ENCODE results near the gene HOXA5. TPM values are rescaled to one million over a fixed set of nuclear protein-coding genes. Genes with fewer than 3 reads are reported as not detected.

Gene HOXA5
- total and polyA plus RNA-seq, 2 donors, result 0.24 to 0.43 TPM

DNA sequence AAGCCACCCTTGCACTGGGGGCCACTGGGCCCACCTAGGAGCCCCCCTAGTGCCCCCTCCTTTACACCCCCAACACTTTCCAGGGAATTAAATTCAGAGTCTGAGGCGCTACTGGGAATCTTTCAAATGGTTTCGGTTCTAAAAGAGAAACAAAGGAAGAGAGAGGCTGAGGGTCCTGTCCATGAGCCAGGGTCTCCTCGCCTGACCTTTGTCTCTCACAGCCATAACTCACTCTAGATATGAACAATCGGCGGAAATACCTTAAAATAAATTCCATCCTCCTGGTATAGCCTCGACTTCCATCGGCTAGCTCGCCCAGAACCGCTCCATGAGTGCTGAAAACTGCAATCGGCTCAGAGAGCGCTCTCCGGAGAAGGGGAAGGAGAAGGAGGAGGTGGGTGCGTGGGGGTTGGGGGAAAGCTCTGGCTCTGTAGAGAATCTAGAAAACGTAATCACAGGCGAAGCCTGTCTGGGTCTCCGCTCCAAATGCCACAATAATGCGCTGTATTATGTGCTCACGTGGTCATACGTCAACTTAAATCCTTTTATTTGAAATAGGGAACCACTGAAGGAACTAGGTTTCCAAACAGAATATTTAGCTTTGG lies 25.5 kb downstream of the HOXA5 start:
- no peaks in the 10 kb centered on the region for H3K9me3 ChIP-seq (ENCODE audit: control insufficient read depth in 2 of 2, insufficient read depth in 1 of 2, low read length in 1 of 2)
- H3K4me3 ChIP-seq (ENCODE audit: low read length in 2 of 2), result peak overlapping the region in 1 of 2 donors; percentile 27
- H3K36me3 ChIP-seq (ENCODE audit: control insufficient read depth in 2 of 2, insufficient read depth in 2 of 2, low read length in 1 of 2), result no peaks in the 10 kb centered on the region
- 90% methylated on average over 19 of the region's 19 CpGs for WGBS
- H3K27ac ChIP-seq (ENCODE audit: low read depth in 1 of 2, low read length in 1 of 2), result peak overlapping the region in 1 of 2 donors; percentile 71
- H3K27me3 ChIP-seq (ENCODE audit: control insufficient read depth in 2 of 2, insufficient read depth in 1 of 2, low read length in 1 of 2), result peaks cover 0 to 54% of the 10 kb centered on the region in 2 donors
- H3K4me1 ChIP-seq (ENCODE audit: control insufficient read depth in 2 of 2, insufficient read depth in 2 of 2, low read length in 2 of 2), result peaks cover 0 to 4% of the 10 kb centered on the region in 2 donors
- DNase-seq (ENCODE audit: low read depth in 6 of 9, low spot score in 9 of 9), result no peak

DNA sequence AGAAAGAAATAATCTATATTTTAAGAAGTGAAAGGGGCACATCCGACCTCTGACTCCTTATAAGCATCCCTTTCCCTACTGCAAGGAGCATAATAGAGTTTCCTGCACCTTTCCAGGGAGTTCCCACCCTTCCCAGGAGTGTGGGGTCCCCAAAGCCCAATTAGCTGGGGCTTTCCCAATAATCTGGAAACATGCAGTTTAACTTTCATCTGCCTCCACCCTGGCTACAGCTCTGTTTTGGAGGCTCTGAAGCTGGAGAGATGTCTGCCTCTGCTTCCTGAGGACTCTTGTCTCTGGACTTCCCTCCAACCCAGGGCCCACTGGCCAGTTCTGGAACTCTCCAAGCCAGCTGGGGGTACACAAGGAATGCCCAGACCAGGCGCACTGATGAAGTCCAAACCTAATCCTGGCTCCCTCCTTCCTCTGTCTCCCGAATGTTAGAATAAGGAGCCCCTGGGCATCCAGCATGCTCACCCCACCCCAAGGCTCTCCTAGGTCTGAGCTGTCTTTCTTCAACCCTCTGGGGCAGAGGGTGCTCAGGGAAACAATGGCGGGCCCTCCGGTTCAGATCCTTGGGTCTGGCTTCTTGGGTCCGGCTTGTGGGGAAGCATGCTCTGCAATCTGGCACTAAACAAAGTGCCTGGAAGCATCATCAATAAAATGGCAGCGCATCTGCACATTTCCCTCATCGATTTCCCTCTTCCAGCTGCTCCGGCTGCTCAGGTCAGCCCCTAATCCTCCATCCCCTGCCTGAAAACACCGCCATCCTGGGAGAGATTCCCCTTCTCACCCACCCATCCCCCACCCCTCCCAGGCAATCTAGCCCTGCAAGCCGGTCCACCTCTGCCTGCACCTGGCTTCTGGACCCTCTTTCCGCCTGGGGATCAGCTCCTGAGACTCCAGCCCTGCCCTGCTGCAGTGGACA lies 26.3 kb downstream of the HOXA5 start:
- Histone ChIP-seq H3K9me3 (ENCODE audit: control insufficient read depth in 2 of 2, insufficient read depth in 1 of 2, low read length in 1 of 2) (no peaks in the 10 kb centered on the region), H3K36me3 (ENCODE audit: control insufficient read depth in 2 of 2, insufficient read depth in 2 of 2, low read length in 1 of 2) (no peaks in the 10 kb centered on the region), H3K27ac (ENCODE audit: low read depth in 1 of 2, low read length in 1 of 2) (peak overlapping the region; percentile 61 to 71), H3K4me3 (ENCODE audit: low read length in 2 of 2) (peak overlapping the region in 1 of 2 donors; percentile 27), H3K4me1 (ENCODE audit: control insufficient read depth in 2 of 2, insufficient read depth in 2 of 2, low read length in 2 of 2) (peaks cover 0 to 4% of the 10 kb centered on the region in 2 donors), H3K27me3 (ENCODE audit: control insufficient read depth in 2 of 2, insufficient read depth in 1 of 2, low read length in 1 of 2) (peaks cover 0 to 56% of the 10 kb centered on the region in 2 donors)
- no peak for DNase-seq (ENCODE audit: low read depth in 6 of 9, low spot score in 9 of 9)
- 94% methylated on average over 12 of the region's 12 CpGs for WGBS

DNA sequence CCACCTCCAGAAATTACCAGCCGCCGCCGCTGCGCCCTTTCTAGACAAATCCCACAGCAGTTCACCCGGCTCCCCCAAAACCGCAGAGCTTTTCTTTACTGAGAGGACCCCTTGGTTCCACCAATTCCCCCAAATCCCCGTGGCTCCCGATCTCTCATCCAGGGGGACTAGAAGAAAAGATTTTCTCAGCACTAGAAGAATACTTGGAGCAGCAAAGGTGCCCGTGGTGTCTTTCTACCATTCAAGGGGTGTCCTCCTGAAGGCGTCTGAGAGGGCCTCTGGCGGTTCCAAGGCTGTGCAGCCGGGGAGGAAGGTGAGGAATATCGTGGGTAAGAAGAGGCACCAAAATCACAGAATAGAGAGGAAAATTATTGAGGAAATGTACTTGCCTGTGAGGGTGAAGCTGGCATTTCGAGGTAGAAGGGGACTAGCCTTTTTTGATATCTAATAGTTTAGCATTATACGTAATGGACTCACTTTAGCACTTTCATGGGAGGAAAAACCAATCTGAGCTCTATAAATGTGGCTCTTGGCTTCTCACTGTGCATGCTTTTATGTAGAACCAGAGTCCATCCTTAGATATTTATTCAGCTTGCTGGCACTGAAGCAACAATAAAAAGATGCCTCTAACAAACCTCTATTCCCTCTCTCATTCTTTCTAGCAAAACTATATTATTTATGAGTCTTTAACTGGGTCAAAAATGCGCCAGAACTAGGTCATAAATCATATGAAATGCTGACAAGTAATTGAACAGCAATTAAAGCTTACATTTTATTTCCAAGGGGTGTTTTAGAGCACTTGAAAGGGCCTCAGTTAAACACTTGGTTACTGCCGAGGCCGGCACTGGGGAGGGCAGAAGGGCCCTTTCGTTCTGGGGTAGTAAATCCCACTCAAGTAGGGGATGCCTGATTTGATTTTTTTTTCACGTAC lies 27.2 kb downstream of the HOXA5 start:
- peak overlapping the region; percentile 36 to 71 for H3K27ac ChIP-seq (ENCODE audit: low read depth in 1 of 2, low read length in 1 of 2)
- H3K4me3 ChIP-seq (ENCODE audit: low read length in 2 of 2), result peak overlapping the region; percentile 15 to 32
- H3K36me3 ChIP-seq (ENCODE audit: control insufficient read depth in 2 of 2, insufficient read depth in 2 of 2, low read length in 1 of 2), result no peaks in the 10 kb centered on the region
- peaks cover 0 to 61% of the 10 kb centered on the region in 2 donors for H3K27me3 ChIP-seq (ENCODE audit: control insufficient read depth in 2 of 2, insufficient read depth in 1 of 2, low read length in 1 of 2)
- 93% methylated on average over 20 of the region's 20 CpGs for WGBS
- H3K4me1 ChIP-seq (ENCODE audit: control insufficient read depth in 2 of 2, insufficient read depth in 2 of 2, low read length in 2 of 2), result peaks cover 0 to 4% of the 10 kb centered on the region in 2 donors
- H3K9me3 ChIP-seq (ENCODE audit: control insufficient read depth in 2 of 2, insufficient read depth in 1 of 2, low read length in 1 of 2), result no peaks in the 10 kb centered on the region
- DNase-seq (ENCODE audit: low read depth in 6 of 9, low spot score in 9 of 9), result no peak

DNA sequence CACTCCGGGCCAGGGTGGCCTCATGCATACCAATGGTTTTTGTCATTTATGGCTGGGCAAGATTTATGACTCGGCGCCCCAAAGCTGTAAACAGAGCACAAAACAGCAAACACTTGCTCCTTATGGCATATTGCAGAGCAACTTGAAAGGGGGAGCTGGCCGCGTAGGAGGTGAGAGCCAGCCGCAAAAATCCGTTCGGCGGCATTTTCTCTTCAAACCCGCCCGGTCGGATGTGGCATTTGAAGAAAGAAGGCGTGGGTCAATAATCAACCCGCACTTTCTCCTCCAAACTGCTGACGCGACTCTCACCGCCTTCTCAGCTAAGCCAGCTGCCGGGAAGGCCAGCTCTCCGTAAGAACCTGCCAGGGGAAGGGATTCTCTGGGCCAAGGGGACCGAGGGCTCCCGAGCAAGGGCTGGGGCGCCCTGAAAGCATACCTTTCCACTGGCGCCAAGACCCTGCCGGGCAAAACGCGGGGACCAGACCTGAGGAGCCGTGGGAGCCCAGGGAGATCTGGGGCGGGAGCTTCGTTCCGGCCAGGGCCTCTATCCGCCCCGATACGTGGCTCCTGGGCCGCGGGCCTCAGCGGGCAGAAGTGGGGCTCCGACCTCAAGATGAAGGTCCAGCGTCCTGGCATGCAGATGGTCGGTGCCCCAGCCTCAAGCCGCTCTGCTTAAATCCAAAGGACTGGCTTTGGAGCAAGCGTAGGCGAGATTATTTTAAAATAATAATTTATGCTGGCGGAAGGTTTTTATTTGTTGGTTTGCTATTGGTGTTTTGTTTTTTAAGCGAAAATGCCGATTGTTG lies 28.1 kb downstream of the HOXA5 start:
- H3K27me3 ChIP-seq (ENCODE audit: control insufficient read depth in 2 of 2, insufficient read depth in 1 of 2, low read length in 1 of 2), result peaks cover 0 to 70% of the 10 kb centered on the region in 2 donors
- peaks cover 0 to 4% of the 10 kb centered on the region in 2 donors for H3K4me1 ChIP-seq (ENCODE audit: control insufficient read depth in 2 of 2, insufficient read depth in 2 of 2, low read length in 2 of 2)
- H3K36me3 ChIP-seq (ENCODE audit: control insufficient read depth in 2 of 2, insufficient read depth in 2 of 2, low read length in 1 of 2), result no peaks in the 10 kb centered on the region
- peak overlapping the region; percentile 14 to 32 for H3K4me3 ChIP-seq (ENCODE audit: low read length in 2 of 2)
- 89% methylated on average over 45 of the region's 45 CpGs for WGBS
- no peaks in the 10 kb centered on the region for H3K9me3 ChIP-seq (ENCODE audit: control insufficient read depth in 2 of 2, insufficient read depth in 1 of 2, low read length in 1 of 2)
- DNase-seq (ENCODE audit: low read depth in 6 of 9, low spot score in 9 of 9), result no peak
- peak overlapping the region; percentile 51 to 58 for H3K27ac ChIP-seq (ENCODE audit: low read depth in 1 of 2, low read length in 1 of 2)

DNA sequence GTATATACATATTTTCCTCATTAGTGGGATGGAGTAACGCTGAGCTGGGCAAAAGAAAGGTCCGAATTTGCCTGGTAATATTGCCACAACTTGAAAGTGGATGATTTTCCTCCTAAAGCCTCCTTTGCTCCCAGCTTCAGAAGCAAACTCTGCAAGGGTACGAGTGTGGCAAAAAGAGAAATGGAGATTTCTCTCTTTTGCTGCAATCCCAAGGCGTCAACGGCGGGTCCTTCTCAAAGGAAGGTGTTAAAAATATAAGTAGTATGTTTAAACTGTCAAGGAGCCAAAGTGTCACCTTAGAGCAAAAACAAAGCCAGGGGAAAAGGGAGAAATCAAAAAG lies 28.6 kb downstream of the HOXA5 start:
- Histone ChIP-seq H3K27me3 (ENCODE audit: control insufficient read depth in 2 of 2, insufficient read depth in 1 of 2, low read length in 1 of 2) (peaks cover 0 to 72% of the 10 kb centered on the region in 2 donors), H3K4me1 (ENCODE audit: control insufficient read depth in 2 of 2, insufficient read depth in 2 of 2, low read length in 2 of 2) (peaks cover 0 to 4% of the 10 kb centered on the region in 2 donors), H3K36me3 (ENCODE audit: control insufficient read depth in 2 of 2, insufficient read depth in 2 of 2, low read length in 1 of 2) (no peaks in the 10 kb centered on the region), H3K4me3 (ENCODE audit: low read length in 2 of 2) (peak overlapping the region in 1 of 2 donors; percentile 32), H3K27ac (ENCODE audit: low read depth in 1 of 2, low read length in 1 of 2) (peak overlapping the region; percentile 51 to 55), H3K9me3 (ENCODE audit: control insufficient read depth in 2 of 2, insufficient read depth in 1 of 2, low read length in 1 of 2) (no peaks in the 10 kb centered on the region)
- WGBS, result 92% methylated on average over 6 of the region's 6 CpGs
- no peak for DNase-seq (ENCODE audit: low read depth in 6 of 9, low spot score in 9 of 9)

DNA sequence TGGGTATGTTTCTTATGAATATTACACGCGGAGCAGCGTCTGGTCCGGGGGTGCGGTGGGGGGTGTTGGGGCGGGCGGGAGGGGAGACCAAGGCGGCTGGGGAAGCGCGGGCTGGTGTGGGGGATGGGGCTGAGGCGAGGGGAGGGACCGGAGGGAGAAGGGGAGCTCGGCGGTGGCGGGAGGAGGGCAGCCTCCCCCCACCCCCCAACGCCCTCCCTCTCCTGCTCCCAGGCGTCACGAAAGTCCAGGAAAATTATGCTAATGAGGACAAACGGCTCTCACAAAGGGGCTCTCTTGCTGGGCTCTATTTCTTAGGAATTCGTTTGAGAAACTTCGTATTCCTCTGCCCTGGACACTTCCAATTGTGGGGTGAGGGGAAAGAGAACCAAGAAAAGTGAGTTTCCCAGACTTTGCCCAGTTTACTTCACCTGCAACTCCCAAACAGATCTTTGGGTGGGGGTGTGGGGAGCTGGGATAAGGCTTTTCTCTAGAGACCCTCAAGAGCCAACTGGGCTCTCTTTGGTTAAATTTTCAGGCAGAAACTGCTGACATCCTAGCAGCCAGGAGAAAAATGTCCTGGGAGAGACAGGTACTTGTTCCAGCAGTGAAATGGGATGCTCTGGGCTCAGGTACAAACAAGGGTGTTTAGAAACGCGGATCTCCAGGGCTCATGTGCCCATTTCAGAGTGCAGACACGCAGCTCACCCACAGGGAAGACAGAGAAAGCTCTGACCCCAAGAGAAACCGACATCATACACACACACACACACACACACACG lies 29.3 kb downstream of the HOXA5 start:
- DNase-seq (ENCODE audit: low read depth in 6 of 9, low spot score in 9 of 9), result no peak
- WGBS, result 91% methylated on average over 26 of the region's 26 CpGs
- Histone ChIP-seq H3K9me3 (ENCODE audit: control insufficient read depth in 2 of 2, insufficient read depth in 1 of 2, low read length in 1 of 2) (no peaks in the 10 kb centered on the region), H3K4me3 (ENCODE audit: low read length in 2 of 2) (peak overlapping the region; percentile 26 to 31), H3K36me3 (ENCODE audit: control insufficient read depth in 2 of 2, insufficient read depth in 2 of 2, low read length in 1 of 2) (no peaks in the 10 kb centered on the region), H3K27ac (ENCODE audit: low read depth in 1 of 2, low read length in 1 of 2) (peak overlapping the region; percentile 68 to 80), H3K4me1 (ENCODE audit: control insufficient read depth in 2 of 2, insufficient read depth in 2 of 2, low read length in 2 of 2) (peaks cover 0 to 8% of the 10 kb centered on the region in 2 donors), H3K27me3 (ENCODE audit: control insufficient read depth in 2 of 2, insufficient read depth in 1 of 2, low read length in 1 of 2) (peaks cover 0 to 72% of the 10 kb centered on the region in 2 donors)

DNA sequence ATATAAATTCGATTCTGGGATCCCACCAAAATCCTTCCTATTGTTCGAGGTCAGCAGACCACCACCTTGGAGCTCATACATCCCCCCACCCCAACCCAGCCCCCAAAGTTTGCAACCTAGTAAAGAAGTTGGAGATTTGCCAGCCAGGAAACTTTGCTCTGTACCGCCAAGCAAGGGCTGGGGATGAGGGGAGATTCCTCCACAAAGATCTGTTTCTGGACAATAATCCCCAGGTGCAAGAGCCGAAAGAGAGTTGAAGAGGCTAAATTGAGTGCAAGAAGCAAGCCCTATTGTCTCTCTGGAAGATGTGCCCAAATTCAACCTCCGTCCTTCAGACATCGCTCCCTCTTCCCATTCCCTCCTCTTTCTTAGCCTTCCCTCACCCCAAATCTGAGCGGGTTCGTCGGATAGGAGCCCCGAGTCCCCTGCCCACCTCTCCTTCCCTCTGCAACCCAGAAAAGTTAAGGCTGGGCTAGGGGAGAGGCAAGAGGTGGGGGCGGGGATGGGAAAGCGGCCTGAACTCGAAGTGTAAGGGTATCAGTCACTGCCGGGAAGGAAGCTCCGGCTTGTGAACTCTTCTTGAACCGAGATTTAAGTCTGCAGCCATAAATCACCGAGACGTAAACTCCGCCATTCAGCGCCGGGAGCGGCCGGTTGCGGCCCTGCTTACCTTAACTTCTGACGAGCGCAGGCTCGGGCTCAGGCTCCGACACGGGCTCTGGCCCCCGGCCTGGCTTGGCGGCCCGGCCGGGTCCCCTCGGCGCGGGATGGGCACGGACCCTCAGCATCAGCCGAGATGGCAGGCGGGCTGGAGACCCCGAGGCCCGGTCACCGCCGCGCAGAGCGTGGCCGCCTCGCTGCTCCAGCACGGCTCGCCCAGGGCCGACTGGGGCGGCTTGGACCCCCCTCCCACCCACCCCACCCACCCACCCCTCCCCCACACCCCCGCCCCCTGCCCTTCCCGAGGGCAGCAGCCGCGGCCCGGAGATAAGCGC lies 30.2 kb downstream of the HOXA5 start:
- peak overlapping the region; percentile 31 to 40 for H3K4me3 ChIP-seq (ENCODE audit: low read length in 2 of 2)
- H3K36me3 ChIP-seq (ENCODE audit: control insufficient read depth in 2 of 2, insufficient read depth in 2 of 2, low read length in 1 of 2), result no peaks in the 10 kb centered on the region
- no peak for DNase-seq (ENCODE audit: low read depth in 6 of 9, low spot score in 9 of 9)
- H3K9me3 ChIP-seq (ENCODE audit: control insufficient read depth in 2 of 2, insufficient read depth in 1 of 2, low read length in 1 of 2), result no peaks in the 10 kb centered on the region
- H3K27ac ChIP-seq (ENCODE audit: low read depth in 1 of 2, low read length in 1 of 2), result peak overlapping the region; percentile 71 to 88
- peaks cover 0 to 79% of the 10 kb centered on the region in 2 donors for H3K27me3 ChIP-seq (ENCODE audit: control insufficient read depth in 2 of 2, insufficient read depth in 1 of 2, low read length in 1 of 2)
- WGBS, result 87% methylated on average over 57 of the region's 57 CpGs
- H3K4me1 ChIP-seq (ENCODE audit: control insufficient read depth in 2 of 2, insufficient read depth in 2 of 2, low read length in 2 of 2), result peaks cover 0 to 8% of the 10 kb centered on the region in 2 donors

Measured in thymus (tissue), 11 donors.